ENCODE data around the gene TTI1. TPM values are rescaled to one million over a fixed set of nuclear protein-coding genes. Genes with fewer than 3 reads are reported as not detected.

TTI1 gene
- total RNA-seq, 4 donors from 2014 or later, result 5.1 to 14.7 (median 10.5) TPM

- WGBS, 2 donors, result 92% methylated on average over 9 to 10 of the region's 13 CpGs
- H3K4me1 ChIP-seq, result peaks cover 0 to 31% (median 15%) of the 10 kb centered on the region in 3 donors
- H3K27me3 ChIP-seq, result no peaks in the 10 kb centered on the region
- H3K4me3 ChIP-seq, result no peak overlapping the region
- no peak for TF ChIP-seq CTCF (IDR thresholded peaks at IDR 0.05)
- no peak for TF ChIP-seq POLR2A (IDR thresholded peaks at IDR 0.05)
- H3K9me3 ChIP-seq, result no peaks in the 10 kb centered on the region
- peaks cover 0 to 43% (median 6%) of the 10 kb centered on the region in 3 donors for H3K36me3 ChIP-seq
- intact Hi-C loops (cut with DNase I), result no loop called here
- no peak for DNase-seq
- H3K27ac ChIP-seq, result no peak overlapping the region
Observed at GRCh38 chr20:37983286-37983685, 50.0 kb downstream of the TTI1 start.

GRCh38 chr20:37981568-37981967 is 51.7 kb downstream of the TTI1 start:
- no peak for TF ChIP-seq CTCF (IDR thresholded peaks at IDR 0.05)
- no peak for TF ChIP-seq POLR2A (IDR thresholded peaks at IDR 0.05)
- H3K36me3 ChIP-seq, result peaks cover 0 to 35% (median 6%) of the 10 kb centered on the region in 3 donors
- no peaks in the 10 kb centered on the region for H3K9me3 ChIP-seq
- H3K4me1 ChIP-seq, result peaks cover 0 to 14% (median 3%) of the 10 kb centered on the region in 3 donors
- WGBS, 2 donors, result 91 to 93% methylated on average over 2 to 7 of the region's 8 CpGs
- no peak for DNase-seq
- no peak overlapping the region for H3K4me3 ChIP-seq
- no peak overlapping the region for H3K27ac ChIP-seq
- intact Hi-C loops (cut with DNase I), result no loop called here
- no peaks in the 10 kb centered on the region for H3K27me3 ChIP-seq

- no peaks in the 10 kb centered on the region for H3K27me3 ChIP-seq
- no peak for DNase-seq
- no peak overlapping the region for H3K27ac ChIP-seq
- H3K36me3 ChIP-seq, result peaks cover 0 to 35% (median 6%) of the 10 kb centered on the region in 3 donors
- 98 to 100% methylated on average over 2 to 5 of the region's 6 CpGs for WGBS, 2 donors
- no peaks in the 10 kb centered on the region for H3K9me3 ChIP-seq
- no peak overlapping the region for H3K4me3 ChIP-seq
- peaks cover 0 to 7% (median 0%) of the 10 kb centered on the region in 3 donors for H3K4me1 ChIP-seq
- intact Hi-C loops (cut with DNase I), result no loop called here
- TF ChIP-seq POLR2A (IDR thresholded peaks at IDR 0.05) (no peak), CTCF (IDR thresholded peaks at IDR 0.05) (no peak)
Observed at GRCh38 chr20:37980876-37981275, 52.4 kb downstream of the TTI1 start.

GRCh38 chr20:37980383-37980782 is 52.9 kb downstream of the TTI1 start:
- H3K4me3 ChIP-seq, result no peak overlapping the region

More at GRCh38 chr20:37980383-37980782, 52.9 kb downstream of the TTI1 start:
- intact Hi-C loops (cut with DNase I), result no loop called here
- Histone ChIP-seq H3K27ac (no peak overlapping the region), H3K9me3 (no peaks in the 10 kb centered on the region), H3K36me3 (peaks cover 0 to 33% (median 6%) of the 10 kb centered on the region in 3 donors), H3K27me3 (no peaks in the 10 kb centered on the region), H3K4me1 (peaks cover 0 to 4% (median 0%) of the 10 kb centered on the region in 3 donors)
- TF ChIP-seq CTCF (IDR thresholded peaks at IDR 0.05), result no peak
- no peak for TF ChIP-seq POLR2A (IDR thresholded peaks at IDR 0.05)
- no peak for DNase-seq
- 77 to 79% methylated on average over 8 of the region's 8 CpGs for WGBS, 2 donors
